Kidney (tissue), 14 donors: ENCODE measurements around the gene FOXK1. TPM values are rescaled to one million over a fixed set of nuclear protein-coding genes. Genes with fewer than 3 reads are reported as not detected.

Experiments used
- DNase-seq, 5 donors: peaks; one replicate each; pipeline ENCODE4 v3.0.0-alpha.2; 2013 to 2020
- FAIRE-seq: peaks from 2 replicates; lab custom pipeline; 2012; peaks lifted over from hg19 to GRCh38; lab: Jason Lieb, UNC
- H3K27ac ChIP-seq, 2 donors: one replicate each; pipeline ENCODE4 v1.7.0; 2013; ENCODE audit warnings: low read depth in 2 of 2, low read length in 2 of 2, inconsistent platforms in 1 of 2
- H3K27me3 ChIP-seq: one replicate; pipeline ENCODE4 v1.7.1; 2013; ENCODE audit warnings: low read length, inconsistent platforms; ENCODE audit not compliant: control insufficient read depth, insufficient read depth
- H3K36me3 ChIP-seq, 3 donors: one replicate each; pipeline versions ENCODE4 v1.7.0 to v1.7.1; 2013; ENCODE audit warnings: low read length in 3 of 3, control low read depth in 1 of 3, inconsistent platforms in 1 of 3; ENCODE audit not compliant: insufficient read depth in 3 of 3, control insufficient read depth in 2 of 3
- H3K4me1 ChIP-seq, 3 donors: one replicate each; pipeline versions ENCODE4 v1.7.0 to v1.7.1; 2013; ENCODE audit warnings: low read length in 3 of 3, inconsistent platforms in 1 of 3, low read depth in 1 of 3; ENCODE audit not compliant: control insufficient read depth in 2 of 3, insufficient read depth in 2 of 3
- H3K4me3 ChIP-seq, 3 donors: one replicate each; pipeline versions ENCODE4 v1.7.0 to v1.8.1; 2013; ENCODE audit warnings: low read length in 3 of 3, control low read depth in 1 of 3, inconsistent platforms in 1 of 3
- H3K9ac ChIP-seq, 3 donors: one replicate each; pipeline versions ENCODE4 v1.7.0 to v1.7.1; 2013; ENCODE audit warnings: low read length in 3 of 3, control low read depth in 1 of 3, inconsistent platforms in 1 of 3
- H3K9me3 ChIP-seq, 3 donors: one replicate each; pipeline versions ENCODE4 v1.7.0 to v1.7.1; 2013; ENCODE audit warnings: low read length in 3 of 3, control low read depth in 1 of 3, inconsistent platforms in 1 of 3; ENCODE audit not compliant: control insufficient read depth in 2 of 3, insufficient read depth in 1 of 3
- CTCF ChIP-seq: IDR thresholded peaks from 3 replicates; pipeline ENCODE4 v1.5.1; 2012; ENCODE audit warnings: mild to moderate bottlenecking, moderate library complexity, borderline replicate concordance; ENCODE audit not compliant: insufficient read depth; ENCODE audit errors: extremely low read depth
- intact Hi-C: fragments of 100-400 bp; cut with DNase I; formaldehyde crosslinking; loops from one replicate; pipeline ENCODE4 v1.11.1; 2022
- polyA plus RNA-seq: library from polyadenylated mRNA; stranded (reverse); fragments of 350-450 nt; fragmentation: Illumina TruSeq; extraction: RNeasy Lipid Tissue Mini Kit (QIAGEN cat#74804); gene quantifications from one replicate; pipeline ENCODE4 v1.2.3, GENCODE V29; 2014; ENCODE audit warnings: low read depth, low replicate concordance; ENCODE audit not compliant: insufficient read depth
- total RNA-seq: library from RNA; stranded (reverse); fragmentation: NEBNext Ultra II Directional; extraction: Animal tissue kit (Norgen Biotek cat#: 25700); gene quantifications from one replicate; pipeline ENCODE4 v1.2.1, GENCODE V29; 2021
- donor health status: control.
- donor health status: control.
- donor health status: control.
- donor health status: control.
- donor health status: control.
- donor health status: DM: yes; HTN: yes; CAD: no.
- donor health status: Normal renal cell carcinoma (clear cell type).

The FOXK1 gene
- total and polyA plus RNA-seq, 2 donors from 2014 or later = 3.9 to 44.2 TPM

- H3K27ac ChIP-seq = peak overlapping the region; percentile 35 to 66
- no peak for TF ChIP-seq CTCF
These were observed 65.7 kb downstream of the FOXK1 start for GRCh38 chr7:4747746-4748145.

GRCh38 chr7:4748231-4748681 is 66.2 kb downstream of the FOXK1 start:
- H3K27me3 ChIP-seq = no peaks in the 10 kb centered on the region
- intact Hi-C loops = no loop called here
- H3K27ac ChIP-seq = peak overlapping the region; percentile 65 to 66
- DNase-seq (peak in 2 of 5 donors; percentile 43 to 58), FAIRE-seq (no peak)
- TF ChIP-seq CTCF = no peak
- no peaks in the 10 kb centered on the region for H3K36me3 ChIP-seq
- H3K9me3 ChIP-seq = no peaks in the 10 kb centered on the region
- no peak overlapping the region for H3K4me3 ChIP-seq
- H3K9ac ChIP-seq = no peak overlapping the region
- H3K4me1 ChIP-seq = peaks cover 3 to 35% (median 31%) of the 10 kb centered on the region in 3 donors

More at GRCh38 chr7:4747746-4748145, 65.7 kb downstream of the FOXK1 start:
- Histone ChIP-seq H3K9me3 (no peaks in the 10 kb centered on the region), H3K4me3 (no peak overlapping the region), H3K9ac (no peak overlapping the region), H3K27me3 (no peaks in the 10 kb centered on the region), H3K4me1 (peaks cover 3 to 35% (median 29%) of the 10 kb centered on the region in 3 donors), H3K36me3 (peaks cover 0 to 1% (median 0%) of the 10 kb centered on the region in 3 donors)
- DNase-seq (peak in 3 of 5 donors; percentile 65 to 80 (median 72)), FAIRE-seq (no peak)
- intact Hi-C loops = no loop called here

DNA sequence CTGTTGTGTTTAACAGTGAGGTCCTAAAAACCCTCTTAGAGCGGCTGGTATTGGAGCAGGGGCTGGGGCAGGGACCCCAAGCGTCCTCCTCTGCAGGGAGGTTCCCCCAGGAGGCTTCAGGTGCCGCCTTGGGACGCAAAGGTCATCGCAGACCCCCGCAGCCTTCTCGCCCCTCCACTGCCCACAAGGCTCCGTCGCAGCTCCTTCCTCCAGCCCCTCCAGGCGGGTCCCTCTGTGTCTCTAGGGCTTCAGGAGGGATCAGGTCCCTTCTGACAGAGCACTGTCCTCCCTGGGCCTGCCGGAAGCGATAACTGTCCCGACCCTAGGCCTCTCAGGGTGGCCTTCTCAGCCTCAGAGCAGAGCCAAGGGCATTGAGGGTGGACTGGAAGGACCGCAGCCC is 67.3 kb downstream of the FOXK1 start:
- Histone ChIP-seq H3K27me3 (no peaks in the 10 kb centered on the region), H3K9me3 (no peaks in the 10 kb centered on the region), H3K4me1 (peaks cover 3 to 28% (median 25%) of the 10 kb centered on the region in 3 donors), H3K27ac (no peak overlapping the region), H3K9ac (no peak overlapping the region), H3K36me3 (no peaks in the 10 kb centered on the region), H3K4me3 (no peak overlapping the region)
- intact Hi-C loops = no loop called here
- FAIRE-seq (no peak), DNase-seq (no peak)
- TF ChIP-seq CTCF = no peak

- no peak overlapping the region for H3K9ac ChIP-seq
- no peaks in the 10 kb centered on the region for H3K9me3 ChIP-seq
- H3K4me1 ChIP-seq = peaks cover 3 to 24% (median 20%) of the 10 kb centered on the region in 3 donors
- no peak for DNase-seq
- peaks cover 0 to 2% (median 0%) of the 10 kb centered on the region in 3 donors for H3K36me3 ChIP-seq
- no peak for TF ChIP-seq CTCF
- H3K4me3 ChIP-seq = no peak overlapping the region
- intact Hi-C loops = loop anchor here (10.0 kb wide), 1 partner anchor 135 kb away; no protein-coding TSS in a partner anchor
- no peaks in the 10 kb centered on the region for H3K27me3 ChIP-seq
- no peak overlapping the region for H3K27ac ChIP-seq
- FAIRE-seq = no peak
These were observed 67.7 kb downstream of the FOXK1 start for GRCh38 chr7:4749798-4750197.
